ENCODE data around the gene IMP4.

The IMP4 gene

DNA sequence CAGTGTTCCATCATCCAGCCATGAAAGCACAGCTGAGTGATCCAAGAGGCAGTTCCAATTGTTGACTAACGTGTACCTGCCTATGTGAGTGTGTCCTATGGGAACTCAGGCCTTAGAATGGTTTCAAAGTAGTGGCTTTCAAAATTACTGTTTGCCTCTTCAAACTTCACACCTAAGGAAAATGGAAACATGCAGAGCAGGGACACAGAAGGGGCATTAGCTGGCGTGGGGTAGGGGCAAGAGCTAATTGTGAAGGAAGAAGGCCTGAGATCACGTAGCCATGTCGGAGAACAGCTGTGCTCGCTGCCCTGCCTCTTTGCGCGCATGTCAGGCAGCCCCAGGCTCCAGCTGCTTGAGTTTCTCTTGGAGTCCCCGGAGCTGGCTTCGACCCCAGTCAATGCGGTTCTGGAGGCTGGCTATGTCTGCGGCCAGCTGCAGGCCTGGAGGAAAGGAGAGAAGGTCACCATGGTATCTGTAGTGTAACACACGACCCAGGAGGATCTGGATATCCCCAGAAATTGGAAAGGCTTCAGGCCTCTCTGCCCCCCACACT is 3.8 kb upstream of the IMP4 start:
- TF ChIP-seq, protein P1, sequence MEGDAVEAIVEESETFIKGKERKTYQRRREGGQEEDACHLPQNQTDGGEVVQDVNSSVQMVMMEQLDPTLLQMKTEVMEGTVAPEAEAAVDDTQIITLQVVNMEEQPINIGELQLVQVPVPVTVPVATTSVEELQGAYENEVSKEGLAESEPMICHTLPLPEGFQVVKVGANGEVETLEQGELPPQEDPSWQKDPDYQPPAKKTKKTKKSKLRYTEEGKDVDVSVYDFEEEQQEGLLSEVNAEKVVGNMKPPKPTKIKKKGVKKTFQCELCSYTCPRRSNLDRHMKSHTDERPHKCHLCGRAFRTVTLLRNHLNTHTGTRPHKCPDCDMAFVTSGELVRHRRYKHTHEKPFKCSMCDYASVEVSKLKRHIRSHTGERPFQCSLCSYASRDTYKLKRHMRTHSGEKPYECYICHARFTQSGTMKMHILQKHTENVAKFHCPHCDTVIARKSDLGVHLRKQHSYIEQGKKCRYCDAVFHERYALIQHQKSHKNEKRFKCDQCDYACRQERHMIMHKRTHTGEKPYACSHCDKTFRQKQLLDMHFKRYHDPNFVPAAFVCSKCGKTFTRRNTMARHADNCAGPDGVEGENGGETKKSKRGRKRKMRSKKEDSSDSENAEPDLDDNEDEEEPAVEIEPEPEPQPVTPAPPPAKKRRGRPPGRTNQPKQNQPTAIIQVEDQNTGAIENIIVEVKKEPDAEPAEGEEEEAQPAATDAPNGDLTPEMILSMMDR (IDR thresholded peaks at IDR 0.05), result no peak

DNA sequence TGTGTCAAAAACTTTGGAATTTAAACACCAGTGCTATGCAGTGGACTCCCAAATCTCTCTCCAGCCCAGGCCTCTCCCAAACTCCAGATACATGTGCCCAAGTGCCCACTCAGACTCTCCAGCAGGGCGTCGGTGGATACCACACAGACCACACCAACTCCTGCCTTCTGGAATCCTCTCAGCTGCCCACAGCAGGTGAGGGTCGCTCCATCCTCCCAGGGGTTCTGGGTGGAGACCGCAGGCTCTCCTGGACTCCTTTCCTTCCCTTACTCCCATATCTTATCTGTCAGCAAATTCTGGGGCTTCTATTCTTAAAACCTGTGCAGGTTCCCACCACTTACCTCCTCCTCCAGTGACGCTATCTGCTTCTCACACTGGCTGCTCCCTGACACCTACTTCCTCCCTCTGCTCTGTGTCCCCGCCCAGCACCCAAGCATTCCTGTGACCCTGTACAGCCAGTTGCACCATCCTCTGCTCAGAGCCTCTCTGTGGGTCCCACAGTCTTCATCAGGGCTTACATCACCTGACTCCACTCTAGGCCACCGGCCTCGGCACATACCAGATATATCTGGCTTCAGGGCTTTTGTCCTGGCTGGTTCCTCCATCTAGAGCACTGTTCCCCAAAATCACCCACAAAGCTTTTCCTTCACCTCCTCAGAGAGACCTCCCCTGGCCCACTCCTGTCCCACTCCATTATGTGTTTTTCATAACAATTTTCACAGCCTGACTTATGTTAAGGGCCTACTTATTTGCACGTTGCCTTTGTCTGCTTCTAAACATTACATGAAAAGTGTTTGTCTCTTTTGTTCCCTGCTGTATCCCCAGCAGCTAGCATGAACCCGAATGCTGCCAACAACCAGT is 2.6 kb upstream of the IMP4 start:
- TF ChIP-seq, protein P1 (IDR thresholded peaks at IDR 0.05), result no peak

DNA sequence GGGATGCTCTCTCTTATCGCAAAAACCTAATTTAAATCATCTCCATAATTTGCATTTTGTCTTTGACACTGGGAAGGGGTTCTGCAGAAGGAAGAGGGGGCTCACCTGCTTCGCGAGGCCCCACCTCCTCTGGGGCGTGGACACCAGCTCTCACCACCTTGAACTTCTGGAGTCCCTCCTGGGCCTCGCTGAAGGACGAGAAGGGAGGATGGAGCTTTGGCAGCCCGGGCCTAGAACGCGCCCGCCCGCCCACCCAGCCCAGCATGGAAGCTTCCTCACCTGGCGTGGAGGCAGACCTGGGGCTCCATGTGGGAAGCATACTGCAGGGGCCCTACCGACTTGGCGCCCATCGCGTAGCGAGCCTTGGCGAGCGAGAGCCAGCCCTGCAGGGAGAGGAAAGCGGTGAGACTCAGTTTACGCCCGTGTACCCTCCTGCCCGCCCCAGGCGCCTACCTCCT is 1.1 kb upstream of the IMP4 start:
- TF ChIP-seq, protein P1 (IDR thresholded peaks at IDR 0.05), result no peak

DNA sequence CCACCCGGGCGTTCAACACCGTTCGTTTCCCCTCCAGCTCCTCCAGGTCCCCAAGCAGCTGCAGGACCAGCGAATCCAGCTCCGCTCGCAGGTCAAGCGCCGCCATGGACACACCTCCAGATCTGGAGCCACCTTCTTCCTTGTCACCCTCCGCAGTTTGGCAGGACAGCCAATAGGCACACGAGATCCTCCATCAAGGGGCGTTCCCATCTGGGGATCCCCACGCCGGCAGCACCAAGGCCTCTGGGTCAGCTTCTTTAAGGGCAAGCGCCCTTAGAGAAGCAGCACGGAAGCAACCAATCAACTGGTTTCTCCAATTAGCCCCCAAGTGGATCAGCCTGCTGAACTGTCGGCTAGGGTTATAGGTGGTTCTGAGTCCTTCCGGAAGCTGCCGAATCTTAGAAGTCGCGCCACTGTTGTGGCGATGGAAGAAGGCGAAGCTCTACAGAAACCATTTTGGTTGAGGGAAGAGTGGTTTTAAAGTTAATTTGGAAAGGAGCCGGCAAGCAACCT is 621 bp upstream of the IMP4 start:
- TF ChIP-seq, protein P1 (IDR thresholded peaks at IDR 0.05), result no peak

DNA sequence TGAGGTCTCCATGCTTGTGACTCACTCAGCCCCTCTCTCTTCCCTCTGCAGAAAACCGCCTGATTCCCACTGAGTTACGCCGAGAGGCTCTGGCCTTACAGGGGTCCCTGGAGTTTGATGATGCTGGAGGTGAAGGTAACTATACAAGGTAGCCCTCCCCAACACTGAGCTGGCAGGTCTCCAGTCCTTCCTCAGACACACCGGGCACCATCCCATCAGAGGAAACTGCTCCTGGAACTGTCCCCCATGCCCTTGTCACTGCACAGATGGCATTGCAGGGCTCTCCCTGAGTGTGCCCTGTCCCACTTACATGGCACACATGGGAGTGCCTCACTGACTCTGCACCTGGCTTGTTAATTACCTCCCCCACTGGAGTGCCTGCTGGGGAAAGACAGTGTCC is 1.9 kb downstream of the IMP4 start:
- TF ChIP-seq, protein P1 (IDR thresholded peaks at IDR 0.05), result no peak

DNA sequence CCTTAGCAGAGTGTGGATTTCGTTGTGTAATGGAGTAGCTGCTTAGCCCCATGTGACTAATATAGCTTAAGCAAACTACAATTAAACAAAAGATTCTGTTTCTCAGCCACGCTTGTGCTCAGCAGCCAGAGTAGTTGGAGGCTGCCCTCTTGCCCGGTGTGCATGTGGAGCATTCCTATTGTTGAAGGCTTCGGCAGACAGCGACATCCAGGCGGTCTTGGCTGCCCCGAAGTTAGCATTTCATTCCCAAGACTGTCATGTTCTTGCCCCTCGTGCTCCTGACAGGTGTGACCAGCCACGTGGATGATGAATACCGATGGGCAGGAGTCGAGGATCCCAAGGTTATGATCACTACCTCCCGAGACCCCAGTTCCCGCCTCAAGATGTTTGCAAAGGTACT is 2.4 kb downstream of the IMP4 start:
- TF ChIP-seq, protein P1 (IDR thresholded peaks at IDR 0.05), result no peak

DNA sequence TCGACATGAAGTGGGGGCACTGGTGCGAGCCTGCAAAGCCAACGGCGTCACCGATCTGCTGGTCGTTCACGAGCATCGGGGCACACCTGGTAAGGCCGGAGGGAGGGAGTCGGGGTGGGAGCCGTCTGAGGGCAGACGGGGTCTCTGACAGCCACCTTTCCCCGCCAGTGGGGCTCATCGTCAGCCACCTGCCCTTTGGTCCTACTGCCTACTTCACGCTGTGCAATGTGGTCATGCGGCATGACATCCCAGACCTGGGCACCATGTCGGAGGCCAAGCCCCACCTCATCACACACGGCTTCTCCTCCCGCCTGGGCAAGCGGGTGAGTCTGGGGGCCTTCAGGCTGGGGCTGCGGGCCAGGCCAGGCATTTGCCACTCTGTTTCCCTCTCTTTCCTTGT is 2.9 kb downstream of the IMP4 start:
- TF ChIP-seq, protein P1 (IDR thresholded peaks at IDR 0.05), result no peak
